SK-N-SH treated with all-trans-retinoic acid at 6 μM for 48 hours (cell line): ENCODE results near the gene KCNB1.

Source experiments
- ATAC-seq: fragments of 200-7000 bp; cut with Tn5 transposase; 3 replicates; pipeline ENCODE4 v1.9.1; 2020; ENCODE audit warnings: mild to moderate bottlenecking, moderate library complexity
- BACH2 ChIP-seq: fragments of 250-450 bp; sonication (Bioruptor Pico); IDR thresholded peaks from 2 replicates; pipeline ENCODE4 v1.9.0; 2021; ENCODE audit warnings: mild to moderate bottlenecking, borderline replicate concordance
- CREB5 ChIP-seq: fragments of 250-450 bp; sonication (Bioruptor Pico); IDR thresholded peaks from 2 replicates; pipeline ENCODE4 v1.5.1; 2020; ENCODE audit warnings: low read depth, mild to moderate bottlenecking, moderate library complexity
- CSDC2 ChIP-seq: fragments of 250-450 bp; sonication (Bioruptor Pico); IDR thresholded peaks from 2 replicates; pipeline ENCODE4 v1.5.0; 2020; ENCODE audit warnings: mild to moderate bottlenecking, moderate library complexity
- CSRNP3 ChIP-seq: fragments of 250-450 bp; sonication (Bioruptor Pico); IDR thresholded peaks from 2 replicates; pipeline ENCODE4 v1.5.1; 2021; ENCODE audit warnings: mild to moderate bottlenecking, moderate library complexity
- GLIS3 ChIP-seq: fragments of 250-450 bp; sonication (Bioruptor Pico); IDR thresholded peaks from 2 replicates; pipeline ENCODE4 v1.5.0; 2020; ENCODE audit warnings: mild to moderate bottlenecking, moderate library complexity
- ISL1 ChIP-seq: fragments of 250-450 bp; sonication (Bioruptor Pico); IDR thresholded peaks from 2 replicates; pipeline ENCODE4 v2.1.2; 2022; ENCODE audit warnings: mild to moderate bottlenecking, moderate library complexity
- OSR1 ChIP-seq: fragments of 250-450 bp; sonication (Bioruptor Pico); IDR thresholded peaks from 2 replicates; pipeline ENCODE4 v1.8.0; 2022; ENCODE audit warnings: moderate library complexity, mild to moderate bottlenecking, inconsistent platforms
- PATZ1 ChIP-seq: fragments of 250-450 bp; sonication (Bioruptor Pico); IDR thresholded peaks from 2 replicates; pipeline ENCODE4 v1.8.0; 2020; ENCODE audit warnings: mild to moderate bottlenecking, moderate library complexity, borderline replicate concordance
- POU6F1 ChIP-seq: fragments of 250-450 bp; sonication (Bioruptor Pico); IDR thresholded peaks from 2 replicates; pipeline ENCODE4 v1.8.0; 2021; ENCODE audit warnings: low read depth, mild to moderate bottlenecking, moderate library complexity, borderline replicate concordance
- PPARA ChIP-seq: fragments of 250-450 bp; sonication (Bioruptor Pico); IDR thresholded peaks from 2 replicates; pipeline ENCODE4 v1.5.0; 2020; ENCODE audit warnings: mild to moderate bottlenecking, borderline replicate concordance
- RARB ChIP-seq: fragments of 250-450 bp; sonication (Bioruptor Pico); IDR thresholded peaks from 2 replicates; pipeline ENCODE4 v1.8.0; 2021; ENCODE audit warnings: mild to moderate bottlenecking, moderate library complexity
- SNAI2 ChIP-seq: fragments of 250-450 bp; sonication (Bioruptor Pico); IDR thresholded peaks from 2 replicates; pipeline ENCODE4 v1.5.0; 2020; ENCODE audit warnings: mild to moderate bottlenecking, moderate library complexity
- TCF4 ChIP-seq: fragments of 250-450 bp; sonication (Bioruptor Pico); IDR thresholded peaks from 2 replicates; pipeline ENCODE4 v1.8.0; 2021; ENCODE audit warnings: mild to moderate bottlenecking, moderate library complexity, borderline replicate concordance
- TOX ChIP-seq: fragments of 250-450 bp; sonication (Bioruptor Pico); IDR thresholded peaks from 2 replicates; pipeline ENCODE4 v1.8.0; 2021; ENCODE audit warnings: mild to moderate bottlenecking, moderate library complexity, borderline replicate concordance
- TSHZ2 ChIP-seq: fragments of 250-450 bp; sonication (Bioruptor Pico); IDR thresholded peaks from 2 replicates; pipeline ENCODE4 v1.5.0; 2020; ENCODE audit warnings: mild to moderate bottlenecking, moderate library complexity
- ZC3H10 ChIP-seq: fragments of 250-450 bp; sonication (Bioruptor Pico); IDR thresholded peaks from 2 replicates; pipeline ENCODE4 v1.5.1; 2021; ENCODE audit warnings: mild to moderate bottlenecking, moderate library complexity
- ZFP3 ChIP-seq: fragments of 250-450 bp; sonication (Bioruptor Pico); IDR thresholded peaks from 2 replicates; pipeline ENCODE4 v1.5.0; 2020; ENCODE audit warnings: mild to moderate bottlenecking, moderate library complexity
- ZFP30 ChIP-seq: fragments of 450-650 bp; formaldehyde crosslinking; IDR thresholded peaks from 2 replicates; pipeline ENCODE4 v1.5.0; 2022; ENCODE audit warnings: mild to moderate bottlenecking, moderate library complexity
- ZNF70 ChIP-seq: fragments of 450-650 bp; formaldehyde crosslinking; IDR thresholded peaks from 2 replicates; pipeline ENCODE4 v1.5.0; 2020; ENCODE audit warnings: mild to moderate bottlenecking, moderate library complexity
- ZNF8 ChIP-seq: fragments of 450-650 bp; formaldehyde crosslinking; IDR thresholded peaks from 2 replicates; pipeline ENCODE4 v1.5.0; 2020; ENCODE audit warnings: mild to moderate bottlenecking, moderate library complexity

The KCNB1 gene

GRCh38 chr20:49517805-49518100 is 35.3 kb upstream of the KCNB1 start:
- no peak for ATAC-seq

GRCh38 chr20:49516916-49517804 is 34.7 kb upstream of the KCNB1 start:
- no peak for ATAC-seq
- no peak for TF ChIP-seq TCF4

More at GRCh38 chr20:49517805-49518100, 35.3 kb upstream of the KCNB1 start:
- no peak for TF ChIP-seq ZFP3
- TF ChIP-seq ZNF8 = no peak
- no peak for TF ChIP-seq GLIS3 (CRISPR knock-in tag)

GRCh38 chr20:49515586-49515985 is 33.1 kb upstream of the KCNB1 start:
- TF ChIP-seq SNAI2 (CRISPR knock-in tag) (no peak), ZC3H10 (CRISPR knock-in tag) (no peak), CSRNP3 (CRISPR knock-in tag) (no peak), OSR1 (no peak), RARB (CRISPR knock-in tag) (no peak), BACH2 (CRISPR knock-in tag) (no peak), ZFP3 (no peak), ISL1 (no peak), ZFP30 (CRISPR knock-in tag) (no peak), PPARA (CRISPR knock-in tag) (no peak), TCF4 (no peak), POU6F1 (no peak), PATZ1 (no peak), GLIS3 (CRISPR knock-in tag) (no peak), TOX (CRISPR knock-in tag) (no peak), CSDC2 (CRISPR knock-in tag) (no peak), ZNF8 (no peak), TSHZ2 (CRISPR knock-in tag) (no peak), ZNF70 (CRISPR knock-in tag) (no peak), CREB5 (no peak)
- no peak for ATAC-seq

GRCh38 chr20:49513517-49513916 is 31.0 kb upstream of the KCNB1 start:
- no peak for ATAC-seq
- TF ChIP-seq PPARA (CRISPR knock-in tag) (no peak), ZFP3 (no peak), CREB5 (no peak)
